Fibroblast of villous mesenchyme (primary cell): ENCODE measurements around the gene CD81. TPM values are rescaled to one million over a fixed set of nuclear protein-coding genes. Genes with fewer than 3 reads are reported as not detected.

ENCODE experiments used
- DNase-seq: peaks from one replicate; pipeline ENCODE4 v3.0.0-alpha.2; 2010; ENCODE audit warnings: low read depth
- H3K4me3 ChIP-seq: 2 replicates; pipeline ENCODE4 v1.5.1; 2011; ENCODE audit warnings: low read depth, mild to moderate bottlenecking, low read length
- CTCF ChIP-seq: IDR thresholded peaks from 2 replicates; pipeline ENCODE4 v1.5.1; 2012; ENCODE audit warnings: low read depth, mild to moderate bottlenecking, low read length; ENCODE audit not compliant: insufficient read depth
- total RNA-seq: library from RNA; depleted of rRNA; stranded (reverse); fragments of >200 nt; gene quantifications from 2 replicates; pipeline ENCODE4 v1.2.3, GENCODE V29; 2012

CD81 gene
- total RNA-seq, 1 donor = 257 TPM

DNA sequence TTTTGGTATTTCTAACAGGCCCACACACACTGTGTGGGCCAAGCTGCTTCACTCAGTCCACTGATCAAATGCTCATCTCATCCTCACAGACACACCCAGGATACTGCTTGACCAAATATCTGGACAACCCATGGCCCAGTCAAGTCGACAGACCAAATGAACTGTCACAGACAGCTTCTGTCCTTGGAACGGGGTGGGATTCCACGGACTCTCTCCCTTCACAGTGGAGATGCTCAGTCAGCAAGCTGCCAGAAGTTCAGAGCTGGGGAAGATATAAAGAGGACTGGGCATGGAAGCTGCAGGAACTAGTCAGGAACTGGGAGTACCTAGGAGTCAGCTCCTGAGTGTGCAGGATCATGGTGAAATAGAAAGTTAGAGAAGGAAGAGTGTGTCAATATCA lies 34.6 kb upstream of the CD81 start:
- H3K4me3 ChIP-seq = no peak overlapping the region
- no peak for DNase-seq
- TF ChIP-seq CTCF = no peak

GRCh38 chr11:2342981-2343380 lies 34.1 kb upstream of the CD81 start:
- no peak for TF ChIP-seq CTCF
- H3K4me3 ChIP-seq = no peak overlapping the region
- no peak for DNase-seq

- TF ChIP-seq CTCF = no peak
- no peak for DNase-seq
- no peak overlapping the region for H3K4me3 ChIP-seq
Observed at GRCh38 chr11:2343502-2343901, 33.6 kb upstream of the CD81 start.

- no peak for DNase-seq
- H3K4me3 ChIP-seq = no peak overlapping the region
- no peak for TF ChIP-seq CTCF
Observed at GRCh38 chr11:2345050-2345449, 32.1 kb upstream of the CD81 start.

DNA sequence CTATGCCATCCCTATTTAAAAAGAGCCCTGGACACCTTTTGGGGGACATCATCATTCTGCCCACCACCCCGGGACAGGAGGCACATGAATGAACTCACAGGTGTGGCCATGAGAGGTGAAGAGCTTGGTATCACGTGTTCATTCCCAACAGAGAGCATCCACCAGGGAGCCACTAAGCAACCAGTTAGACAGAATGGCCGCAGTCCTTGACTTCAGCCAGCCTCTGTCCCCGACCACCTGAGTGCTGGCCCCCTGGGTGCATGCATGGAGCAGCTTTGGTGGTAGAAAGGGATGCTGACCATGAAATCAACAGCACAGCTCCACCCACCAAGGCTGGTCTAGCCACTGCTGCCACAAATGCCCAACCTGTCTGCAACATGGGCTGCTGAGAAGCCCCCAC lies 31.1 kb upstream of the CD81 start:
- H3K4me3 ChIP-seq = no peak overlapping the region
- no peak for TF ChIP-seq CTCF
- DNase-seq = no peak

GRCh38 chr11:2346586-2347307 lies 30.4 kb upstream of the CD81 start:
- TF ChIP-seq CTCF = no peak
- no peak overlapping the region for H3K4me3 ChIP-seq
- DNase-seq = no peak

DNA sequence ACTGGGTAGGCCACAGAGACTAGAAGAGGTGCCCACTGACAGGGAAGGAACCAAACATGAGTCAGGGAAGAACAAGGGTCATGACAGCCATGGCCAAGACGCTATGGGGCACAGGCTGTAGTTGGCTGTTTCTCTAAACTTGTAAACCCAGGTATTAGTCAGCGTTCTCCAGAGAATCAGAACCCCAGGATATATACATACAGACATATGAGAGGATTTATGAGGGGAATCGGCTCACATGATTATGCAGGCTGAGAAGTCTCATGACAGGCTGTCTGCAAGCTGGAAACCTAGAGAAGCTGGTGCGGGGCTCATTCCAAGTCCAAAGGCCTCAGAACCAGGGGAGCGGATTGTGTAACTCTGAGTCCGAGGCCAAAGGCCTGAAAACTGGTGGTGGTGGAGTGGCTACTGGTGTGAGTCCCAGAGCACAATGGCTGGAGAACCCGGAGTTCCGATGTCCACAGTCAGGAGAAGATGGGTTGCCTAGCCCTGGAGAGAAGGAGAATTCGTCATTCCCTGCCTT lies 29.7 kb upstream of the CD81 start:
- no peak for DNase-seq
- no peak for TF ChIP-seq CTCF
- no peak overlapping the region for H3K4me3 ChIP-seq
